BJ (cell line): ENCODE results near the gene SCAPER. TPM values are rescaled to one million over a fixed set of nuclear protein-coding genes. Genes with fewer than 3 reads are reported as not detected.
A peak's percentile ranks its signal among the peaks of the same experiment; 100 is the strongest.
"Not testable (repeated sequence)": the region's sequence is repeated elsewhere in the genome, so short reads cannot be mapped to it uniquely, and the experiment has no call there.

Experiments used
- CTCF ChIA-PET: fragments of 350-600 bp; formaldehyde crosslinking; extraction: SDS; loops from one replicate; lab custom pipeline; 2021; ENCODE audit warnings: antibody characterized with exemption, inconsistent platforms; lab: Yijun Ruan, JAX
- POLR2A ChIA-PET: fragments of 300-600 bp; sonication (Branson Sonifier 250); formaldehyde crosslinking; extraction: SDS; loops from one replicate; lab custom pipeline; 2021; ENCODE audit warnings: antibody characterized with exemption; lab: Charles Lee
- DNase-seq: peaks from one replicate; pipeline ENCODE4 v3.0.0-alpha.2; 2011; ENCODE audit warnings: low read depth
- H3K27me3 ChIP-seq: 2 replicates; pipeline ENCODE4 v1.6.0; 2011; ENCODE audit warnings: low read length; ENCODE audit not compliant: control insufficient read depth, insufficient read depth
- H3K36me3 ChIP-seq: 2 replicates; pipeline ENCODE4 v1.5.1; 2011; ENCODE audit warnings: low read length; ENCODE audit not compliant: control insufficient read depth, insufficient read depth
- H3K4me3 ChIP-seq: 2 replicates; pipeline ENCODE4 v1.5.1; 2011; ENCODE audit warnings: low read depth, mild to moderate bottlenecking, control low read depth, low read length
- polyA plus RNA-seq: library from polyadenylated mRNA; depleted of rRNA; stranded (reverse); fragments of >200 nt; gene quantifications from 2 replicates; pipeline ENCODE4 v1.2.3, GENCODE V29; 2011
- TF ChIP-seq, protein P1 (sequence below): IDR thresholded peaks from 2 replicates; pipeline ENCODE4 v1.5.1; 2011; ENCODE audit warnings: low read depth, mild to moderate bottlenecking, control low read depth, inconsistent platforms, low read length, moderate library complexity; ENCODE audit not compliant: insufficient read depth

Gene SCAPER
- polyA plus RNA-seq, 1 experiment = 2.3 TPM

DNA sequence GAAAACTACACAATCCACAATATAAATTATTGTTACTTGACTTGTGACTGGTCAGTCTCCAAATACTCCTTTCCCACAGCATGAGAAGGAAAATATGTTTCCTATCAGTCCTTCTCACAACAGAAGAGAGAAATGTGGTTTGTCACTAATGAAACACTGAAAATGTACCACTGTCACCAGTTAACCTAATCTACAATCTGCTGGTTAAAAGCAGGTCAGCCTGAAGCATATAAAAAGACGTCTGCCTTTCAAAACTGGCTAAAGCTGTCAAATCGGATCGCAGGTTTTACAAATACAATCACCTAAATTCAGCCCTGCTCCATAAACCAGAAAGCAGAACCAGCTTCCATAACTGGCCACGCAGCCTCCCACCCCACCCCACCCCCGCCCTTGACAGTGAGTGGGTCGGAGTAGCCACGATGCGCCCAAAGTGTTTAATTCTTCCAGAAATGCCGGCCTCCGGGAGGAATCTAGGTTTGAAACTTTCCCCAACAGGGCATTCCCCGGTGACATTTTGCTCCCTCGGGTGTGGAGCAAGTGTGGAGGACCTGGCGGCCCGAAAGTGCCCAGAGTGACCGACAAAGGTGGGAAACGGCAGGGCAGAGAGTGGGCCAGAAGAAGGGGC is 594.6 kb downstream of the SCAPER start:
- POLR2A ChIA-PET = no interaction called here
- CTCF ChIA-PET = interaction anchor here (1.0 to 1.2 kb wide), 3 partner anchors 9 to 163 kb away, joined by 3 read pairs; no protein-coding TSS in a partner anchor
- TF ChIP-seq, protein P1, sequence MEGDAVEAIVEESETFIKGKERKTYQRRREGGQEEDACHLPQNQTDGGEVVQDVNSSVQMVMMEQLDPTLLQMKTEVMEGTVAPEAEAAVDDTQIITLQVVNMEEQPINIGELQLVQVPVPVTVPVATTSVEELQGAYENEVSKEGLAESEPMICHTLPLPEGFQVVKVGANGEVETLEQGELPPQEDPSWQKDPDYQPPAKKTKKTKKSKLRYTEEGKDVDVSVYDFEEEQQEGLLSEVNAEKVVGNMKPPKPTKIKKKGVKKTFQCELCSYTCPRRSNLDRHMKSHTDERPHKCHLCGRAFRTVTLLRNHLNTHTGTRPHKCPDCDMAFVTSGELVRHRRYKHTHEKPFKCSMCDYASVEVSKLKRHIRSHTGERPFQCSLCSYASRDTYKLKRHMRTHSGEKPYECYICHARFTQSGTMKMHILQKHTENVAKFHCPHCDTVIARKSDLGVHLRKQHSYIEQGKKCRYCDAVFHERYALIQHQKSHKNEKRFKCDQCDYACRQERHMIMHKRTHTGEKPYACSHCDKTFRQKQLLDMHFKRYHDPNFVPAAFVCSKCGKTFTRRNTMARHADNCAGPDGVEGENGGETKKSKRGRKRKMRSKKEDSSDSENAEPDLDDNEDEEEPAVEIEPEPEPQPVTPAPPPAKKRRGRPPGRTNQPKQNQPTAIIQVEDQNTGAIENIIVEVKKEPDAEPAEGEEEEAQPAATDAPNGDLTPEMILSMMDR = no peak

DNA sequence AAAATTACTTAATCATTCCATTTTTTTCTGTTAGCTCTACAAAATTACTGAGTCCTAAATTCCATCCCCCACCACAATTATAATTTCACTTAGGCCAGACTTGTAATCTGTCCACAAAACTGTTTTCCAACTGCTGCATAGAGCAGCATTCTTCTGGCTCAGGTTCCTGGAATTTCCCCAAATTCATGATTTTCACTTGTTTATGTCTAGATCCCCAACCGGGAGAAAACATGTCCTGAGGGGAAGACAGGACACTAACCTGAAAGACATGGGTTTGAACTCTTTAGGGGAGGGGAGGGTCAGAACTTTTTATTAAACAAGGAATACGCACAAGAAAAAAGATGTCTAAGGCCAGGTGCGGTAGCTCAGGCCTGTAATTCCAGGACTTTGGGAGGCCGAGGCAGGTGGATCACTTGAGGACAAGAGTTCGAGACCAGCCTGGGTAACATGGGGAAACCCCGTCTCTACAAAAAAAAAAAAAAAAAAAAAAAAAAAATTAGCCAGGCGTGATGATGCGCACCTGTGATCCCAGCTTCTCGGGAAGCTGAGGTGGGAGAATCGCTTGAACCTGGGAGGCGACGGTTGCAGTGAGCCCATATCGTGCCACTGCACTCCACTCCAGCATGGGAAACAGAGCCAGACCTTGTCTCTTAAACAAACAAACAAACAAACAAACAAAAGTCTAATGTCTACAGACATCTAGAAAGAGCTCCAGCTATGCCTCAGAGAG is 595.4 kb downstream of the SCAPER start:
- DNase-seq = no peak
- Histone ChIP-seq H3K27me3 (no peaks in the 10 kb centered on the region), H3K36me3 (no peaks in the 10 kb centered on the region), H3K4me3 (peak overlapping the region; percentile 74)
- CTCF ChIA-PET = interaction anchor here (0.7 to 1.2 kb wide), 3 partner anchors 9 to 162 kb away, joined by 3 read pairs; no protein-coding TSS in a partner anchor
- POLR2A ChIA-PET = no interaction called here
- TF ChIP-seq, protein P1 = no peak

More for the DNA sequence above, 594.6 kb downstream of the SCAPER start:
- no peaks in the 10 kb centered on the region for H3K36me3 ChIP-seq
- no peak for DNase-seq
- peak overlapping the region; percentile 74 for H3K4me3 ChIP-seq
- H3K27me3 ChIP-seq = no peaks in the 10 kb centered on the region

DNA sequence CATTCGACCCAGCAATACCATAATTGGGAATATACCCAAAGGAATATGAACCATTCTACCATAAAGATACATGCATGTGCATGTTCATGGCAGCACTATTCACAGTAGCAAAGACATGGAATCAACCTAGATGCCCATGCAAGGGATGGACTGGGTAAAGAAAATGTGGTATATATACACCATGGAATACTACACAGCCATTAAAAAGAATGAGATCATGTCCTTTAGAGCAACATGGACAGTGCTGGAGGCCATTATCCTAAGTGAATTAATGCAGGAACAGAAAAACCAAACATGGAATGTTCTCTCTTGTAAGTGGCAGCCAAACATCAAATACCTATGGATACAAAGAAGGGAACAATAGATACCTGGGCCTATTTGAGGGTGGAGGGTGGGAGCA is 601.2 kb downstream of the SCAPER start:
- ChIA-PET POLR2A (no interaction called here), CTCF (no interaction called here)
- H3K4me3 ChIP-seq = no peak overlapping the region
- no peaks in the 10 kb centered on the region for H3K27me3 ChIP-seq
- no peak for DNase-seq
- no peaks in the 10 kb centered on the region for H3K36me3 ChIP-seq
- TF ChIP-seq, protein P1 = no peak

GRCh38 chr15:76299786-76300185 is 605.4 kb downstream of the SCAPER start:
- Histone ChIP-seq H3K36me3 (no peaks in the 10 kb centered on the region), H3K27me3 (no peaks in the 10 kb centered on the region), H3K4me3 (no peak overlapping the region)
- POLR2A ChIA-PET = no interaction called here
- CTCF ChIA-PET = interaction anchor here (0.6 kb wide), 1 partner anchor 17 kb away, joined by 3 read pairs; no protein-coding TSS in a partner anchor
- TF ChIP-seq, protein P1 = no peak
- DNase-seq = no peak

GRCh38 chr15:76298986-76299385 is 606.2 kb downstream of the SCAPER start:
- Histone ChIP-seq H3K4me3 (no peak overlapping the region), H3K36me3 (no peaks in the 10 kb centered on the region), H3K27me3 (no peaks in the 10 kb centered on the region)
- CTCF ChIA-PET = no interaction called here
- POLR2A ChIA-PET = no interaction called here
- DNase-seq = no peak
- TF ChIP-seq, protein P1 = no peak

GRCh38 chr15:76297951-76298350 is 607.2 kb downstream of the SCAPER start:
- CTCF ChIA-PET = interaction anchor here (0.7 to 1.0 kb wide), 2 partner anchors 9 to 16 kb away, joined by 3 to 4 read pairs; no protein-coding TSS in a partner anchor
- H3K4me3 ChIP-seq, H3K27me3 ChIP-seq, H3K36me3 ChIP-seq, DNase-seq, POLR2A ChIA-PET: not testable (repeated sequence)
